PC-3 (cell line): Measurements from ENCODE around the gene PCDHB10.
"Not testable (repeated sequence)": the region's sequence is repeated elsewhere in the genome, so short reads cannot be mapped to it uniquely, and the experiment has no call there.

ENCODE experiments used
- CTCF ChIP-seq: fragments of 300-600 bp; sonication (generic); conservative IDR thresholded peaks from 2 replicates; pipeline ENCODE4 v1.5.1; 2017; ENCODE audit warnings: antibody characterized with exemption, low read depth, mild to moderate bottlenecking, low read length
- EZH2 ChIP-seq: fragments of 300-600 bp; sonication (generic); IDR thresholded peaks from one replicate; pipeline ENCODE4 v1.6.1; 2017; ENCODE audit warnings: antibody characterized with exemption, mild to moderate bottlenecking, low read length; ENCODE audit not compliant: unreplicated experiment

GRCh38 chr5:141188682-141189081 lies 3.5 kb upstream of the PCDHB10 start:
- TF ChIP-seq CTCF, EZH2: not testable (repeated sequence)
